Measurements from ENCODE around the gene COL27A1. TPM values are rescaled to one million over a fixed set of nuclear protein-coding genes. Genes with fewer than 3 reads are reported as not detected.

The COL27A1 gene
- total RNA-seq, 3 donors from 2014 or later = 3.1 to 13.6 (median 4.0) TPM

DNA sequence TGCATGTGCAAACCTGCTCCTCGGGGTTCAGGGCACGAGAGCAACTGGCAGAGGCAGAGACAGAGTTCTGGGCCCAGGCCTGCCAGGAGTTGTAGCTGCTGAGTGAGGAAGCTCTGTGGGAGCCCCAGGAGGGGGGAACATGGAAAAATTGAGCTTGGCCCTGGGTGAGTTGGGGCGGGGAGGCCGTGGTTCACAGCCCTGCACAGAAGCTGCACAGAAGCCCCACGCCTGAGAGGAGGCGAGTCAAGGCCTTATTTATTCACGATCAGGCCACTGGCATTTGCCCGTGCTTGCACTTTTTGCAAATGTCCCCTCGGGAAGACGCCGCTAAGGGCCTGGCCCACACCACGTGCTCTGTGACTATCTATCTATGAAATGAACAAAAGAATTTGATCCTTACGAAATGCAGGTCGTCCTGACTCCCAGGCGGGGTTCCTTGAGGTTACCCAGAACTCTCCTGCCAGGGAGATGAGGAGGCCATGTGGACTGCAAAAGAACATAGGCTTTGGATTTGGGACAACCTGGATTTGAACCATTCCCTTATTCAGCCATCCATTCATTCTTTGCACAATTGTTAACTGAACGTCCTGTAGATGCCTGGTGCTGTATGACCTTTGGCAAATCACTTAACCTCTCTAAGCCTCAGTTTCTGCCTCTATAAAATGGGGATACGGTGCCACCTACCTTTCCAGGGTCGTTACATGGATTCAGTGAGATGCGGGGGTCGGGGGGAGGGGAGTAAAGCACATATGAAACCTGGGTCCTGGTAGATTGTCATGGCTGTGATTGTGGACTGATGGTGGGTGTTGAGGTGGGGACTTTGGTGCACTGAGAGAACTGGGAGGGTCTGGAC is 17.9 kb downstream of the COL27A1 start:
- DNase-seq (peak in 1 of 3 donors; percentile 25), ATAC-seq (no peak)
- TF ChIP-seq, protein P1, sequence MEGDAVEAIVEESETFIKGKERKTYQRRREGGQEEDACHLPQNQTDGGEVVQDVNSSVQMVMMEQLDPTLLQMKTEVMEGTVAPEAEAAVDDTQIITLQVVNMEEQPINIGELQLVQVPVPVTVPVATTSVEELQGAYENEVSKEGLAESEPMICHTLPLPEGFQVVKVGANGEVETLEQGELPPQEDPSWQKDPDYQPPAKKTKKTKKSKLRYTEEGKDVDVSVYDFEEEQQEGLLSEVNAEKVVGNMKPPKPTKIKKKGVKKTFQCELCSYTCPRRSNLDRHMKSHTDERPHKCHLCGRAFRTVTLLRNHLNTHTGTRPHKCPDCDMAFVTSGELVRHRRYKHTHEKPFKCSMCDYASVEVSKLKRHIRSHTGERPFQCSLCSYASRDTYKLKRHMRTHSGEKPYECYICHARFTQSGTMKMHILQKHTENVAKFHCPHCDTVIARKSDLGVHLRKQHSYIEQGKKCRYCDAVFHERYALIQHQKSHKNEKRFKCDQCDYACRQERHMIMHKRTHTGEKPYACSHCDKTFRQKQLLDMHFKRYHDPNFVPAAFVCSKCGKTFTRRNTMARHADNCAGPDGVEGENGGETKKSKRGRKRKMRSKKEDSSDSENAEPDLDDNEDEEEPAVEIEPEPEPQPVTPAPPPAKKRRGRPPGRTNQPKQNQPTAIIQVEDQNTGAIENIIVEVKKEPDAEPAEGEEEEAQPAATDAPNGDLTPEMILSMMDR (IDR thresholded peaks at IDR 0.05) = no peak
- Histone ChIP-seq H3K36me3 (ENCODE audit: low read depth) (no peaks in the 10 kb centered on the region), H3K4me3 (no peak overlapping the region), H3K9me3 (no peaks in the 10 kb centered on the region), H3K4me1 (ENCODE audit: low read depth) (no peaks in the 10 kb centered on the region)
- intact Hi-C loops (cut with DNase I, micrococcal nuclease) = no loop called here

DNA sequence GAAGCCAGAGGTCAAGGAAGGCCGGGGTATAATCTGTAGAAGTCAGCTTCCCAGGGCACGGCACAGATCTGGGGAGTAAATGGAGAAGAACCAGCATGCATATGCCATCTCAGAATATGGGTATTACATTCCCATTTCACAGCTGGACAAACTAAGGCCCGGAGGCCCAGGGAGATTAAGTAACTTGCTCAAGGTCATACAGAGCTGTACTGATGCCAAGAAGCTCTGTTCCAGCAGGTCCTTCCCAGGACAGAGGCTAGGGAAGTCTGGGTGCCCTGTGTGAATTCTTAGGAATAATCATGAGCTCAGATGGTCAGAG is 19.2 kb downstream of the COL27A1 start:
- no peak for DNase-seq
- no peaks in the 10 kb centered on the region for H3K9me3 ChIP-seq
- intact Hi-C loops (cut with DNase I, micrococcal nuclease) = no loop called here
- TF ChIP-seq, protein P1 (IDR thresholded peaks at IDR 0.05) = no peak
- H3K4me1 ChIP-seq (ENCODE audit: low read depth) = no peaks in the 10 kb centered on the region
- H3K36me3 ChIP-seq (ENCODE audit: low read depth) = no peaks in the 10 kb centered on the region
- ATAC-seq = no peak
- H3K4me3 ChIP-seq = no peak overlapping the region

DNA sequence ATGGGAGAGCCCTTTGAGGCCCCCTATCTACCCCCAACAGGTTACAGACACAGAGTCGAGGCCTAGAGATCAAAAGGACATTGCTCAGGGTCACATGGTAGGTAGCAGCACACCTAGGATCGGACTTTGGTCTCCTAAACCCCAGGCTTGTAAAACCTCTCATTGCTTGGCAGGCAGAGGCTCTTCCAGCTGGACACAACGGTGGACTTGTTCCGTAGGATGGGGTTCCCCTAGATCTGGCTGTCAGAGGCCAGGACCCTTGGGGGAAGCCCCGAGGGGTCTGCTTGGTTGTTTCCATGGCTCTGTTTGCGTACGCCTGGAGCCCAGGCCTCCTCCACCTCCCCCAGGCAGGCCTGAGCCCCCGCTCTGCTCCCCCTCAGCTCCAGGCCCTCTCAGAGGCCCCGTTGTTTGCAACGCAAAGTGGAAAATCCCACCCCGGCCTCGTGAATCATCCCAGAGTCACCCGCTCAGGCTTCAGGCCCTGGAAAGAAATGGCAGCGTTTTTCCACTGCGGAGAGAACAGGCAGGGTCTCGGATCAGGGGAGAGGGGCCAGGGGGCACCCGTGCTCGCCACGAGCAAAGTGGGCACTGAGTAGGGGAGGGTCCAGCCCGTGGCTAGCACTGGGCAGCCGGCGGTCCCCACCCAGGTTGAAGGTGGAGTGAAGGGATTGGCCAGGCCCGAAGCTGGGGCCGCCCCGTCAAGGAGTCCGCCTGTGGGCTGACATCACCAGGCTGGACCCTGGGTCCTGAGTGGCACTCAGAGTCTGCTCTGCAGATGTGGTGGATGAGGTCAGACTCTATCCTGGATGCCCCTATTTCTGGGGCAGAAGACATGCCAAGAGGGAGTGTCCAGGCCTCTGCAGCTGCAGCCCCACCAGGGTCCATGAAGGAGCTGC is 19.8 kb downstream of the COL27A1 start:
- intact Hi-C loops (cut with DNase I, micrococcal nuclease) = no loop called here
- TF ChIP-seq, protein P1 (IDR thresholded peaks at IDR 0.05) = no peak
- ATAC-seq (peak; percentile 70), DNase-seq (peak in 2 of 3 donors; percentile 13 to 43)
- no peaks in the 10 kb centered on the region for H3K36me3 ChIP-seq (ENCODE audit: low read depth)
- no peaks in the 10 kb centered on the region for H3K4me1 ChIP-seq (ENCODE audit: low read depth)
- no peaks in the 10 kb centered on the region for H3K9me3 ChIP-seq
- no peak overlapping the region for H3K4me3 ChIP-seq

DNA sequence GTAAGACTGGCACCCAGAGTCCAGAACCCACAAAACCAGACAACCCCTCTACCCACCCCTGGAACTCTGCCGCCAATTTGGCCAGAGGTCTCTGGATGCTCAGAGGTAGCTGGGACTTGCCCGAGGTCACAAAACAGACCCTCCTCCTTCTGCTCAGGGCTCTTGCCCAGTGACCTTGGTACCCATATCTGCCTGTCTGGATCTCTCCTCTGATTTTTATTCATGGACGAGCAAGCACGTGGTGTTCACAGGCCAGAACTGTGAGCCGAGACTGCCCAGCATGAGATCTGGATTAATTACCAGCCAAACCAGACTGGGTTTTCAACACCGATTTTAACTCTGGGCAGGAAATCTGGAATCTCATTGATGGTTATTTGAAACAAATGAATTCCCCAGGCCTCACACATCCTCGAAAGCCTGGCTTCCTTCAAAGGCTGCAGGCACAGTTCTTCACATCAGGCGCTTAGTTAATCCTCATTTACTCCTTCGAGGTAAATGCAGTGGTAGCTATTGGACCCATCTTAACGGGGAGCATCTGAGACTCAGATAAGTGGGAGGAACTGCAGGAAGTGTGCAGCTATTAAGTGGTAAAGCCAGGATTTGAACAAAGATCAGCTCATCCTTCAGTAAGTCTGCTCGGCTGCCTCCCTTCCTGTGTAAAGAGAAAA is 21.4 kb downstream of the COL27A1 start:
- intact Hi-C loops (cut with DNase I, micrococcal nuclease) = no loop called here
- DNase-seq (peak in 1 of 3 donors; percentile 13), ATAC-seq (no peak)
- TF ChIP-seq, protein P1 (IDR thresholded peaks at IDR 0.05) = no peak
- Histone ChIP-seq H3K9me3 (no peaks in the 10 kb centered on the region), H3K4me1 (ENCODE audit: low read depth) (no peaks in the 10 kb centered on the region), H3K4me3 (no peak overlapping the region), H3K36me3 (ENCODE audit: low read depth) (no peaks in the 10 kb centered on the region)

DNA sequence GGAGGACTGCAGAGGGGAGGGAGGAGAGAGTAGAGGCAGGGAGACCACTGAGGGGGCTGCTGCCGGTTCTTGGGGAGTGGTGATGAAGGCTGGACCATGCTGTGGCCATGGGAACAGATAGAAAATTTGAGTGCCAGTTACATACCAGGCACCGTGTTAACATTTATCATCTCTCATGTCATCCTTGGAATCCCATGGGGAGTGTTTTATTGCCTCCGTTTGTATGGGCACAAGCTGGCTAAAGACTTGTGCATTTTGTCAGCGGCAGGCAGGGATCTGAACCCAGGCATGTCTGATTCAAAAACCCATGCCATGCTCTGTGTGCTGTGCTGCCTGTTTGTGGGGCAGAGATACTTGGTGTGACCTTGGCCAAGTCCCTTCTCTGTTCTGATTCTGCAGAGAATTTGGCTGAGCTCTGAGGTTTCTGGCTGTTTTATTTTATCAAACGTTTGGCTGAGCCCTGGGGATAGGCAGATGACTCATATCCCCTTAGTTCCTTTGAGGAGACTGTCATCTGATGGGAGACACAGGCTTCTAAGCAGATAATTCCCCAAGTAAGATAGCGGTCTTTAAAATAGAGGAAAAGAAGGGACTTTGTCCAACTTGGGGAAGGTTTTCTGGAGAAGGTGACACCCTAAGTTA is 22.2 kb downstream of the COL27A1 start:
- TF ChIP-seq, protein P1 (IDR thresholded peaks at IDR 0.05) = no peak
- no peak overlapping the region for H3K4me3 ChIP-seq
- no peaks in the 10 kb centered on the region for H3K4me1 ChIP-seq (ENCODE audit: low read depth)
- no peaks in the 10 kb centered on the region for H3K36me3 ChIP-seq (ENCODE audit: low read depth)
- no peaks in the 10 kb centered on the region for H3K9me3 ChIP-seq
- ATAC-seq (no peak), DNase-seq (no peak)
- intact Hi-C loops (cut with DNase I, micrococcal nuclease) = no loop called here
